Cardiac muscle cell (in vitro differentiated cells and primary cell): ENCODE measurements around the gene UPK1B. TPM values are rescaled to one million over a fixed set of nuclear protein-coding genes. Genes with fewer than 3 reads are reported as not detected.
A peak's percentile ranks its signal among the peaks of the same experiment; 100 is the strongest.

Experiments used
- DNase-seq, 2 donors: peaks; one replicate each; pipeline versions ENCODE4 v3.0.0 to v3.0.0-alpha.2; 2010 to 2017; ENCODE audit warnings: low read depth in 1 of 2, low spot score in 1 of 2
- H3K27ac ChIP-seq: fragments of 200-600 bp; sonication (generic); 2 replicates; pipeline ENCODE4 v1.5.1; 2016
- H3K27me3 ChIP-seq: fragments of 200-600 bp; sonication (generic); 2 replicates; pipeline ENCODE4 v1.6.0; 2016; ENCODE audit warnings: control low read depth
- H3K36me3 ChIP-seq: fragments of 200-600 bp; sonication (generic); 2 replicates; pipeline ENCODE4 v1.5.1; 2016; ENCODE audit warnings: control low read depth
- H3K4me1 ChIP-seq: fragments of 200-600 bp; sonication (generic); 2 replicates; pipeline ENCODE4 v1.8.1; 2017; ENCODE audit warnings: low read depth, mild to moderate bottlenecking, mixed run types
- H3K4me3 ChIP-seq: fragments of 200-600 bp; sonication (generic); 2 replicates; pipeline ENCODE4 v1.5.1; 2016; ENCODE audit warnings: mild to moderate bottlenecking
- H3K9me3 ChIP-seq: fragments of 200-600 bp; sonication (generic); 2 replicates; pipeline ENCODE4 v1.5.1; 2017; ENCODE audit warnings: low read depth, mild to moderate bottlenecking, control low read depth
- CTCF ChIP-seq: IDR thresholded peaks from 2 replicates; pipeline ENCODE4 v1.5.1; 2012; ENCODE audit warnings: low read depth, mild to moderate bottlenecking, low read length
- polyA plus RNA-seq: library from polyadenylated mRNA; unstranded; fragments of >200 nt; fragmentation: Nextera tagmentation; extraction: Ambion mirVana; gene quantifications from 2 replicates; pipeline ENCODE4 v1.2.1, GENCODE V29; 2016
- total RNA-seq: library from RNA; depleted of rRNA; stranded (reverse); fragments of >200 nt; gene quantifications from 2 replicates; pipeline ENCODE4 v1.2.3, GENCODE V29; 2016

UPK1B gene
- total and polyA plus RNA-seq, 2 experiments from 2014 or later: 0.70 TPM; not detected in 1

GRCh38 chr3:119195151-119195476 lies 21.7 kb downstream of the UPK1B start:
- no peaks in the 10 kb centered on the region for H3K27me3 ChIP-seq
- no peaks in the 10 kb centered on the region for H3K36me3 ChIP-seq
- DNase-seq: no peak
- no peak overlapping the region for H3K27ac ChIP-seq
- no peaks in the 10 kb centered on the region for H3K4me1 ChIP-seq
- no peak overlapping the region for H3K4me3 ChIP-seq
- no peaks in the 10 kb centered on the region for H3K9me3 ChIP-seq
- TF ChIP-seq CTCF: no peak

- Histone ChIP-seq H3K9me3 (no peaks in the 10 kb centered on the region), H3K36me3 (no peaks in the 10 kb centered on the region), H3K27me3 (no peaks in the 10 kb centered on the region), H3K4me1 (no peaks in the 10 kb centered on the region), H3K4me3 (no peak overlapping the region), H3K27ac (no peak overlapping the region)
- TF ChIP-seq CTCF: no peak
- DNase-seq: peak in 1 of 2 donors; percentile 21
Measured at GRCh38 chr3:119195911-119196310, 22.5 kb downstream of the UPK1B start.

GRCh38 chr3:119205209-119205608 lies 31.8 kb downstream of the UPK1B start:
- no peak overlapping the region for H3K4me3 ChIP-seq
- no peak for DNase-seq
- H3K9me3 ChIP-seq: no peaks in the 10 kb centered on the region
- no peaks in the 10 kb centered on the region for H3K27me3 ChIP-seq
- no peak for TF ChIP-seq CTCF
- H3K36me3 ChIP-seq: peaks cover 3% of the 10 kb centered on the region
- H3K4me1 ChIP-seq: peaks cover 14% of the 10 kb centered on the region
- no peak overlapping the region for H3K27ac ChIP-seq

- H3K4me1 ChIP-seq: peaks cover 14% of the 10 kb centered on the region
- no peak for TF ChIP-seq CTCF
- H3K4me3 ChIP-seq: no peak overlapping the region
Measured at GRCh38 chr3:119205685-119206084, 32.3 kb downstream of the UPK1B start.

GRCh38 chr3:119206611-119207511 lies 33.5 kb downstream of the UPK1B start:
- H3K27me3 ChIP-seq: no peaks in the 10 kb centered on the region
- H3K4me1 ChIP-seq: peaks cover 18% of the 10 kb centered on the region
- no peak for TF ChIP-seq CTCF
- no peak overlapping the region for H3K4me3 ChIP-seq
- DNase-seq: peak in 1 of 2 donors; percentile 8
- H3K9me3 ChIP-seq: no peaks in the 10 kb centered on the region
- peaks cover 3% of the 10 kb centered on the region for H3K36me3 ChIP-seq
- peak overlapping the region; percentile 65 for H3K27ac ChIP-seq

More at GRCh38 chr3:119205685-119206084, 32.3 kb downstream of the UPK1B start:
- DNase-seq: no peak
- no peaks in the 10 kb centered on the region for H3K27me3 ChIP-seq
- H3K9me3 ChIP-seq: no peaks in the 10 kb centered on the region
- peaks cover 3% of the 10 kb centered on the region for H3K36me3 ChIP-seq
- H3K27ac ChIP-seq: no peak overlapping the region
